ENCODE results near the gene ANKHD1.

DNA sequence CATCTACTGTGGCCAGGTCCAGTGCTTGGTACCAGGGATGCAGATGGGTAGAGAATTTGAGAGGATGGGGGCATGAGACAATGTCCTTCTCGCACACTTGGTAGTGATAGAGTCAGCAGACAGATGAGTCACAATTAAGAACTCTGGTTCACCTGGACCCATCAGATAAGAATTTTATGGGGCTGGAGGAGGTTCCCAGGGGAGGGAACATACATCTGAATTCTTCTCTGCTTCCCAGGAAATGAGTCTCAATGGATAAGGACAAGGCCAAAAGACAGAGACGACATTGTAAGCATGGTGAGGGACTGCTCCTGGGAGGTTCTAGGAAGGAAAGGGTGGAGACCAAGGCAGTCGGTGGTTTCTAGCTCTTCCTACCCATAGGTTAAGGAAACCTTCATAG lies 36.4 kb upstream of the ANKHD1 start:
- TF ChIP-seq, protein P1, sequence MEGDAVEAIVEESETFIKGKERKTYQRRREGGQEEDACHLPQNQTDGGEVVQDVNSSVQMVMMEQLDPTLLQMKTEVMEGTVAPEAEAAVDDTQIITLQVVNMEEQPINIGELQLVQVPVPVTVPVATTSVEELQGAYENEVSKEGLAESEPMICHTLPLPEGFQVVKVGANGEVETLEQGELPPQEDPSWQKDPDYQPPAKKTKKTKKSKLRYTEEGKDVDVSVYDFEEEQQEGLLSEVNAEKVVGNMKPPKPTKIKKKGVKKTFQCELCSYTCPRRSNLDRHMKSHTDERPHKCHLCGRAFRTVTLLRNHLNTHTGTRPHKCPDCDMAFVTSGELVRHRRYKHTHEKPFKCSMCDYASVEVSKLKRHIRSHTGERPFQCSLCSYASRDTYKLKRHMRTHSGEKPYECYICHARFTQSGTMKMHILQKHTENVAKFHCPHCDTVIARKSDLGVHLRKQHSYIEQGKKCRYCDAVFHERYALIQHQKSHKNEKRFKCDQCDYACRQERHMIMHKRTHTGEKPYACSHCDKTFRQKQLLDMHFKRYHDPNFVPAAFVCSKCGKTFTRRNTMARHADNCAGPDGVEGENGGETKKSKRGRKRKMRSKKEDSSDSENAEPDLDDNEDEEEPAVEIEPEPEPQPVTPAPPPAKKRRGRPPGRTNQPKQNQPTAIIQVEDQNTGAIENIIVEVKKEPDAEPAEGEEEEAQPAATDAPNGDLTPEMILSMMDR (conservative IDR thresholded peaks at IDR 0.05 in 1 of 2, IDR thresholded peaks at IDR 0.05 in 1 of 2; ENCODE audit: low read depth in 1 of 2, low read length in 2 of 2), result no peak
- no peak for TF ChIP-seq EZH2 (IDR thresholded peaks at IDR 0.05; ENCODE audit: low read length, missing control alignments)

Measured in fibroblast of lung (primary cell).